Activated CD4-positive, alpha-beta T cell treated with anti-CD3 and anti-CD28 coated beads, Interleukin-2, Interleukin-6, amounts not matched to agents 100 ng/mL and 50 ng/mL, durations not matched to agents 16 hours and 8 hours (primary cell): ENCODE measurements around the gene HOXB4.

Source experiments
- DNase-seq: peaks from one replicate; pipeline ENCODE4 v3.0.0-alpha.2; 2020

Gene HOXB4

GRCh38 chr17:48599354-48599753 lies 21.2 kb upstream of the HOXB4 start:
- DNase-seq: no peak

GRCh38 chr17:48598736-48599135 lies 20.6 kb upstream of the HOXB4 start:
- DNase-seq: no peak

- DNase-seq: peak; percentile 43
Measured at GRCh38 chr17:48597778-48598631, 19.9 kb upstream of the HOXB4 start.

DNA sequence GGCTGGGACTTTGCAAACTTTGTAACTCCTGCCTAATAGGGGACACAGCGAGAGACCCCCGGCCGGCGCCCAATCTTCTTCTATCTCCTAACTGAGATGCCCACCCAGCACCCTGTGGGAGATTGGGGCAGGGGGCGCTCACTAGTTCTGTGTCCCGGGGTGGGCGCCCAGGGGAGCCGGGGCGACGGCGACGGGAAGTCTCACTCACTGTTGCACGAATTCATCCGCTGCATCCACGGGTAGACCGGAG lies 19.3 kb upstream of the HOXB4 start:
- DNase-seq: no peak

GRCh38 chr17:48596735-48597527 lies 18.8 kb upstream of the HOXB4 start:
- DNase-seq: no peak

DNA sequence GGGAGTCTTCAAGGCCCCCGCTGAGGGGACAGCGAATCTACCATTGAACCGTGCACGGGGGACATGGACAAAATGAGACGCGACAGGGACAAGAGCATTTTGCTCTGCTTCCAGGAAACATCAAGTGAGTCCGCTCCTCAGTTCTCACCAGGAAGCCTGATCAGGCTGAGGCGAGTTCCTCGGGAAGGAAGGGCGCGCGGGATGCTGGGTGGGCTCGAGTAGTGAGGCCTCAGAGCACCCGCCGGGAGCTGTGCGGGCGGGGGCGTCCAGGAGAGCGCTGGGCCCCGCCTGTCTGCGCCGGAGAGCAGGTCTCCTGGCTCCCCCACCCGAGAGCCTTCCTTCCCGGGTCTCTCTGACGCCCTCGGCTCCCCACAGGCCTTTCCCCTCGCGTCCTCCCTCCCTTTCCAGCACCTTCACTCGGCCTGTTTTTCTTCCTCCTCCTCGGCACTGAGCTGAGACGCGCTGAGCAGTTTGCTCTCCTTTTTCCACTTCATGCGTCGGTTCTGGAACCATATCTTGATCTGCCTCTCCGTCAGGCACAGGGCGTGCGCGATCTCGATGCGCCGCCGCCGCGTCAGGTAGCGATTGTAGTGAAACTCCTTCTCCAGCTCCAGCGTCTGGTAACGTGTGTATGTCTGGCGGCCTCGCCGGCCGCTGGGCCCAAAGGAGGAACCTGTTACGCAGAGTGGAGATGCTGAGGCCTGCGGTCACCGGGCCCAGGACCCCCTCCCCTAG lies 18.0 kb upstream of the HOXB4 start:
- peak; percentile 45 for DNase-seq

- DNase-seq: no peak
Measured at GRCh38 chr17:48595278-48595999, 17.3 kb upstream of the HOXB4 start.

GRCh38 chr17:48594538-48595277 lies 16.6 kb upstream of the HOXB4 start:
- no peak for DNase-seq

GRCh38 chr17:48593840-48594537 lies 15.8 kb upstream of the HOXB4 start:
- peak; percentile 89 for DNase-seq

GRCh38 chr17:48593126-48593829 lies 15.1 kb upstream of the HOXB4 start, which contains the start of gene HOXB5:
HOXB5 (minus strand) TSS chr17:48593779; CDS start chr17:48593682, 97 bp downstream.
- no peak for DNase-seq

- DNase-seq: no peak
Measured at GRCh38 chr17:48592577-48592976, 14.4 kb upstream of the HOXB4 start.

DNA sequence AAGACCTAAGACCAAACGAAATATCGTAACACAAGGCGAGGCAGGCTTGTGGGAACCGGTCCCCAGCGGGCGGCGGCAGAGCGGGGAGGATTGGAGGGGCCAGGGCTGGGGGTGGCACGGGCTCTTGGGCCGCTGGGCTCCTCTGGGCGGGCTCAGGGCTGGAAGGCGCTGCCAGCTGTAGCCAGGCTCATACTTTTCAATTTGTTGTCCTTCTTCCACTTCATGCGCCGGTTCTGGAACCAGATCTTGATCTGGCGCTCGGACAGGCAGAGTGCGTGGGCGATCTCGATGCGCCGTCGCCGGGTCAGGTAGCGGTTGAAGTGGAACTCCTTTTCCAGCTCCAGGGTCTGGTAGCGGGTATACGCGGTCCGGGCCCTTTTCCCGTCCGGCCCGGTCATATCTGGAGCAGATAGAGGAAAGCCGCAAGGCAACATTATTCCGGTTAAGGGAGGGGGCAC lies 13.9 kb upstream of the HOXB4 start:
- no peak for DNase-seq

DNA sequence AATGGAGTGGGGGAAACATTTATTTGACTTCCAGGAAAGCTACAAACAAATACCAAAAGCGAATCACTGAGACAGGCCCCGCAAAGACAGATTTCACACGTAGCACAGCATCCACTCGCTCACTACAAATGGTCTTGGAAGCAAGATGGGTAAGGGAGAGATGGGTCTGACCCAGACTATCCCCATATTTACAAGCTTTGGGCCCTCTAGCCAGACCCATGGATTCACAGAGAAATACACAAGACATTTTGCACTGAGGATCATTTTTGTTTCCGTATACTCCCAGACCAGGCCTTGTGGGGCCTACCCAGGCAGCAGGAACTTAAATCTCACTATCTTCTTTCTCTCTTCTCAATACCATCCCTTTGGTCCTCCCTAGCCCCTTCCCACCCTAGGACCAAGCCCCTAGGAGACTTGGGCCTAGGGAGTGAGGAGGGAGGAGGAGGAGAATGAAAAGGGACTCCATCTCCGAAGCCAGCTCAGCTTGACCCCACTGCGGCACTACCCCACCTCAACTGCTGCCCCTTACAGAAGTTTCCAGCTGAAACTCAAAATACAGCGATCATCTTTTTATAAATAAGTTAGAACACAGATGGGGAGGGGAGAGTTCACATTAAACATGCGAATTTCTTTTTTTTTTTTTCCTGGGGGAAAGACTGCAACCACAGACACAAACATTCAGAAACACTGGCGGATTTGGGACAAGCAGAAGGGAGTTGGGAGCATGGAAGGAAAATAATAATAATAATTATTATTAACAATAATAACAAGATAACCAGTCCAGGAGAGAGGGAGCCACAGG lies 13.3 kb upstream of the HOXB4 start:
- DNase-seq: no peak

GRCh38 chr17:48590607-48591161 lies 12.5 kb upstream of the HOXB4 start:
- DNase-seq: no peak

GRCh38 chr17:48589831-48590606 lies 11.9 kb upstream of the HOXB4 start, which contains the start of gene HOXB3:
HOXB3 (minus strand) TSS chr17:48590241; CDS start chr17:48552474, 37,767 bp downstream.
- DNase-seq: no peak

GRCh38 chr17:48589060-48589830 lies 11.1 kb upstream of the HOXB4 start:
- DNase-seq: no peak

DNA sequence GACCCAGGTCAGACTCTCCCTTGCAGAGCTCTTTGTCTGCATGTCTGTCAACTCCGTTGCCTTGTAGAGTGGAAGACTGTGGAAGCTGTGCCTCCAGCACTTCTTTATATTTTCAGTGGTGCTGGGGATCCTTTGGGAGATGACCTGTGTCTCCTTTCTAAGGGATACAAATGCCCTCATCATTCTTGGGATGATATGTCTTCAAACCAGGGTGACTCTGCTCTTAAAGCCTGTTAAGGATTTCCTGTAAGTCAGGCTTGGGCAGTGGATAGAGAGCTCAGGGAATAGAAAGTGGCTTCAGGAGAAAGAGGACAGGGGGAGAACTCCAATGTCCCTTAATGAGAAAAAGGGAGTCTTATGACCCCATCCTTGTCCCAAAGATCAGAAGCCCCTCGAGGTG lies 10.4 kb upstream of the HOXB4 start:
- DNase-seq: no peak

DNA sequence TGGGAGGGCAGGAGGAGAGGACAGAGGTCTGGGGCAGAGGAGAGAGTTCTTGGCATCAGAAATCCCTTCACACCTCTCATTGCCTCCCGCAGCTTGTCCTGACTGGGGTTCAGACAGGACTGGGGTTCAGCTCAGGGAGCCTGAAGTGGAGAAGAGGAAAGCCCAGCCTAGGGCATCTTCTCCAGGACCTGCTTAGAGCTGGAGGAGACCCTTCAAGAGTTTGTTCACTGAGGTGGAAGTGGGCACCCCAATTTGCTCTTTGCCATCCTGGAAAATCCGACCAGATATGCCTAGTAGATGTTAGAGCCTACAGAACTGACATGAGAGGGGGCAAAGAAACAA lies 9.9 kb upstream of the HOXB4 start:
- no peak for DNase-seq
